Karpas-422 (cell line): ENCODE data around the gene TTLL1. TPM values are rescaled to one million over a fixed set of nuclear protein-coding genes. Genes with fewer than 3 reads are reported as not detected.

Experiments
- total RNA-seq: library from RNA; depleted of rRNA; stranded (reverse); fragments of >200 nt; shearing (Covaris generic); gene quantifications from 2 replicates; pipeline ENCODE4 v1.2.3, GENCODE V29; 2014; ENCODE audit warnings: low replicate concordance; rRNA removed

TTLL1 gene
- total RNA-seq, 1 experiment from 2014 or later: 0.97 TPM

Other genes with a start within 250 kb of the TTLL1 start
- 20.0 and 26.1 TPM in 2 replicates for gene ARFGAP3, start 232.1 kb downstream of the TTLL1 start, total RNA-seq
- gene PACSIN2, start 74.2 kb downstream of the TTLL1 start, total RNA-seq: 8.3 and 10.9 TPM in 2 replicates
- 0.71 TPM in 1 of 2 replicates, not detected in the other for gene BIK, start 21.4 kb upstream of the TTLL1 start, total RNA-seq
- gene MCAT, start 54.0 kb upstream of the TTLL1 start, total RNA-seq: 15.0 and 29.5 TPM in 2 replicates
- 0.54 and 3.8 TPM in 2 replicates for gene TSPO, start 62.2 kb upstream of the TTLL1 start, total RNA-seq
- gene TTLL12, start 97.7 kb upstream of the TTLL1 start, total RNA-seq: 31.2 and 53.0 TPM in 2 replicates